Endometrium (tissue), 2 donors: ENCODE data around the gene NKAPL.
"Not testable (repeated sequence)": the region's sequence is repeated elsewhere in the genome, so short reads cannot be mapped to it uniquely, and the experiment has no call there.

Experiments
- FAIRE-seq: peaks from 2 replicates; lab custom pipeline; 2012; peaks lifted over from hg19 to GRCh38; lab: Jason Lieb, UNC
- donor health status: control.
- donor health status: control.

The NKAPL gene

GRCh38 chr6:28296520-28297060 is 37.5 kb downstream of the NKAPL start:
- FAIRE-seq: no peak

- FAIRE-seq: no peak
These were observed 44.5 kb downstream of the NKAPL start for GRCh38 chr6:28303570-28303969.

- FAIRE-seq: not testable (repeated sequence)
These were observed 47.3 kb downstream of the NKAPL start for GRCh38 chr6:28306363-28306762.
